NB4 (cell line): ENCODE data around the gene SH3PXD2B.

Experiments
- MAX ChIP-seq: IDR thresholded peaks from 2 replicates; pipeline ENCODE4 v1.6.1; 2011; ENCODE audit warnings: low read depth, low read length
- POLR2A ChIP-seq: IDR thresholded peaks from 2 replicates; pipeline ENCODE4 v1.6.1; 2011; ENCODE audit warnings: mild to moderate bottlenecking; ENCODE audit not compliant: insufficient read length; ENCODE audit errors: extremely low read depth
- TF ChIP-seq, protein P1 (sequence below): IDR thresholded peaks from one replicate; pipeline ENCODE4 v1.5.1; 2012; ENCODE audit warnings: low read depth, low read length

DNA sequence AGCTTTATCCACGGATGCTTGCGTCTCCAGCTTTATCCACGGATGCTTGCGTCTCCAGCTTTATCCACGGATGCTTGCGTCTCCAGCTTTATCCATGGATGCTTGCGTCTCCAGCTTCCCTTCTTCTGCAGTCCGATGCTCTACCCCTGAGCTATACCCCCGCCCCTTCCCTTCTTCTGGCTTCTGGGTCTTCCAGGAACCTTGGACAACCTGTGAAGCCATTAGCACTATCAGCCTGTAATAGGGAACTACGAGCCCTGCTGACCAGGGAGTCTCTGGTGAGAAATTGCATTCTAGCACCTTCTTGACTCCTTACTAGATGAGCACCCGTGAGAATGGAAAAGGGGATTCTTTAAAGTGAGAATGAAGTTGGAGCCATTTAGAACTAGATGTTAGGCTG, 39.1 kb upstream of the SH3PXD2B start:
- TF ChIP-seq POLR2A (no peak), MAX (no peak)
- TF ChIP-seq, protein P1, sequence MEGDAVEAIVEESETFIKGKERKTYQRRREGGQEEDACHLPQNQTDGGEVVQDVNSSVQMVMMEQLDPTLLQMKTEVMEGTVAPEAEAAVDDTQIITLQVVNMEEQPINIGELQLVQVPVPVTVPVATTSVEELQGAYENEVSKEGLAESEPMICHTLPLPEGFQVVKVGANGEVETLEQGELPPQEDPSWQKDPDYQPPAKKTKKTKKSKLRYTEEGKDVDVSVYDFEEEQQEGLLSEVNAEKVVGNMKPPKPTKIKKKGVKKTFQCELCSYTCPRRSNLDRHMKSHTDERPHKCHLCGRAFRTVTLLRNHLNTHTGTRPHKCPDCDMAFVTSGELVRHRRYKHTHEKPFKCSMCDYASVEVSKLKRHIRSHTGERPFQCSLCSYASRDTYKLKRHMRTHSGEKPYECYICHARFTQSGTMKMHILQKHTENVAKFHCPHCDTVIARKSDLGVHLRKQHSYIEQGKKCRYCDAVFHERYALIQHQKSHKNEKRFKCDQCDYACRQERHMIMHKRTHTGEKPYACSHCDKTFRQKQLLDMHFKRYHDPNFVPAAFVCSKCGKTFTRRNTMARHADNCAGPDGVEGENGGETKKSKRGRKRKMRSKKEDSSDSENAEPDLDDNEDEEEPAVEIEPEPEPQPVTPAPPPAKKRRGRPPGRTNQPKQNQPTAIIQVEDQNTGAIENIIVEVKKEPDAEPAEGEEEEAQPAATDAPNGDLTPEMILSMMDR: no peak
